HPDE6-E6E7 (cell line): ENCODE data around the gene LIPC.

ENCODE experiments used
- DNase-seq: peaks from one replicate; pipeline ENCODE4 v3.0.0; 2011; ENCODE audit warnings: missing footprints; ENCODE audit errors: extremely low spot score

The LIPC gene

DNA sequence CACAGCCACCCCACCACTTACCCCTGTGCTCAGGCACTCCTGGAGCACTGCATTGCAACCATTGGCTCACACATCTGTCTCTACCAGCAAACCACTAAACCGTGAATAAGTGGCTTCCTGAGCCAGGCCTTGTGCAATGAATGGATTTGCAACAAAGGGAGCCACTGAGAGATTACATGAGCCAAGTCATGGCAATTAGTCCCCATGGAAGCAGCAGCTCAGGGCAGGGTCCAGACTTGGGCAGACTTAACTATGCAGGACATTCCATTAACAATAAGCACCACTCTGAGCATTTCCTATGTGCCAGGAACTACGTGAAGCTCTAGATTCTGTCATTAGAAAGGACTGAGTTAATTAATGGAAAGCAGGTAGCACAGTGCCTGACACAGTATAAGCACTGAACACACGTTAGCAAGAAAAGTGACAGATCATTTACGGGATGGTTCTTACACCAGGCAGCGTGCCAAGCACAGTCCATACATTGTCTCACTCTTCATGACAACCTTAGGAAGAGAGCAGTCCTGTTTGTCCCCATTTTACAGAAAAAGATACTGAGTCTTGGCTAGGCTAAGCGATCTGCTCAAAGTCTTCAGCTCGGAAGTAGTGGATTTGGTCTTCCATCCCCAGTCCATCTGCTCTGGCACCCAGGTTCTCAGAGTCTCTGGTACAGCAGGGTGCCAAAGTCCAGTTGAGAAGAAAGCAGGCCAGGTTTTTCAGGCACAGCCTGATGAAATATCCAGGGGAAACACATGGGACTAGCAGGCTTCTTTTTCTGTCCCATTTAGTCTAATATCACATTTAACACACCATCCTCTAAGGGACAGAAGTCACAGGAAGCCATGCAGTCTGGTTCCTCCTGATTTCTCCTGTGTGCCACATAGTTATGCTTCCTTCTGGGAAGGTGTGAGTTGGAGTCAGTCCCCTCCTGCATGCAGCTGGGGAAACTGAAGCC is 44.1 kb downstream of the LIPC start:
- no peak for DNase-seq

GRCh38 chr15:58476525-58477162 is 44.9 kb downstream of the LIPC start:
- no peak for DNase-seq

GRCh38 chr15:58477170-58477569 is 45.4 kb downstream of the LIPC start:
- DNase-seq, result no peak

DNA sequence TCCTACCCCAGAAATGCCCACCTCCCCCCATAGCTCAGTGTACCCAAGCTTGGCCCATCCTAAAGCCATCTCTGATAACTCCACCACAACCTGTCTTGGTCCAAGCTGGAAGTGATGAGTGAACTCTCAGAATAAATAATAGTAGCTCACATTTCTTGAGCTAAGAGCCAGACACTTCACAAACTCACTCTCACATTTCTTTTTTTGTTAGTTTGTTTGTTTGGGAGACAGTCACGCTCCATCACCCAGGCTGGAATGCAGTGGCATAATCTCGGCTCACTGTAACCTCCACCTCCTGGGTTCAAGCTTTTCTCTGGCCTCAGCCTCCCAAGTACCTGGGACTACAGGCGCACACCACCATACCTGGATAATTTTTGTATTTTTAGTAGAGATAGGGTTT is 46.2 kb downstream of the LIPC start:
- DNase-seq, result no peak

GRCh38 chr15:58478579-58478978 is 46.8 kb downstream of the LIPC start:
- no peak for DNase-seq

DNA sequence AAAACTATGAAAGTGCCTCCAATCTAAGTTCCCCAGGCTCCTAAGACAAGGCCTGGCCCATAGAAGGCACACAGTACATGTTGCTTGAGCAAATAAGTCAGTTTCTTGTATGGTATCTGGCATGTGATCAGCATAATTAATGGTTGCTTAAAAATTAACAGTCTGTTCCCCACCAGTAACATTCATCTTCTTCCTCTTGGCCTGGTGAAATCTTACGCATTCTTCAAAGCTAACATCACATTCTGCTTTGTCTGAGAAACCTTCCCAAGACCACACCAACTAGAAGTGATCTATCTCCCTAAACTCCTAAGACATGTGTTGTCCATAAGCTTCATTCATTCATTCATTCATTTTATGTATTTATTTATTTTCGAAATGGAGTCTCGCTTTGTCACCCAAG is 48.1 kb downstream of the LIPC start:
- no peak for DNase-seq

GRCh38 chr15:58483376-58483775 is 51.6 kb downstream of the LIPC start:
- DNase-seq, result no peak

DNA sequence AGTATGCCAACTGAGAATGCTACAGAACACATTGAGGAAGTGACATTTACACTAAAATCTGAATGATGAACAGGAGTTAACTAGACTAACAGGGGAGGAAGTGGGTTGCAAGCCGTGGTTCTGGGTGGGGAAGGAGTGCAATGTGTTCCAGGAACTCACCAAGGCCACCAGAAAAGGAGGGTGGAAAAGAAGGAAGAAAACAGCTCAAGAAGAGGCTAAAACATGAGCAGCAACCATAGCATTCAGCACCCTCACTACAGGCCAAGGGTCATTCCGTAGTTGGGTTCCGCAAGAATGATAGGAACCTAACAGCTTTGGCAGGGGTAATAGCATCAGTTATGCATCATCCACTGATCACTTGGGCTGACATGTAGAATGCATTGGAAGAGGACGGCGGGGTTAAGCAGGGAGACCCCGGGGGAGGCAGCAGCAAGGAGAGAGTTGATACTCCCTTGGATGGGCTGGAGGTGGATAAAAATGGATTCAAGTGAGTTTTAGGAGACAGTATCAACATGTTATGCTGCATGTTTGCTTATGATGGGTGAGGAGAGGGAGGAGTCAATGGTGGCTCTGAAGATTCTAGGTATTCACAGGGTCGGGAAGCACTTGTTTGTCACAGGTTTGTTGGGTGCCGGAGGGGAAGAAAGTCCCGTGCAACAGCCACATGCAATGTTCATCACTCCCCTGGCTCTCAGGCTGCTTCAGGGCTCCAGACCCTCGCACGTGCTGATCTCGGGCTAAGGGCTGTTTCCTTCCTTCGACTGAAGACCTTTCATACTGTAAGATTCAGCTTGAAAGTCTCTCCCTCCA is 53.2 kb downstream of the LIPC start:
- DNase-seq, result no peak

- no peak for DNase-seq
These were observed 54.3 kb downstream of the LIPC start for GRCh38 chr15:58486062-58486461.

DNA sequence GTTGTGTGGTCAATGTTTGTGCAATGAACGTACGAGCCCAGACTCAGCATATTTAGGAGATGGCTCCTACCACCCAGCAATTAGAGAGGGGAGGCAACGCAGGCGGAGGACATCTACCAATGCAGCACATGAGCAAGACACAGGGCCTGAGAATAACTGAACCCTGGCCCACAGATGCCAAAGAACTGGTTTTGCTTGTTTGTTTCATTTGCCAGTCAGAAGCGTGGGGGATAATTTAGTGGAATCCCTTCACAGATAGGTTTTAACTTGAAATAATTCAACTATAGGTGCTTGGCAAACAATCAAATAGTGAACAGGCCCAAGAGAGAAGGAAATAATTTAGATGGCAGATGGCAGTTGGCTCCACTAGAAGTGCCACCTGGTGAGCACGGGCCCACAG is 54.8 kb downstream of the LIPC start:
- DNase-seq, result no peak

DNA sequence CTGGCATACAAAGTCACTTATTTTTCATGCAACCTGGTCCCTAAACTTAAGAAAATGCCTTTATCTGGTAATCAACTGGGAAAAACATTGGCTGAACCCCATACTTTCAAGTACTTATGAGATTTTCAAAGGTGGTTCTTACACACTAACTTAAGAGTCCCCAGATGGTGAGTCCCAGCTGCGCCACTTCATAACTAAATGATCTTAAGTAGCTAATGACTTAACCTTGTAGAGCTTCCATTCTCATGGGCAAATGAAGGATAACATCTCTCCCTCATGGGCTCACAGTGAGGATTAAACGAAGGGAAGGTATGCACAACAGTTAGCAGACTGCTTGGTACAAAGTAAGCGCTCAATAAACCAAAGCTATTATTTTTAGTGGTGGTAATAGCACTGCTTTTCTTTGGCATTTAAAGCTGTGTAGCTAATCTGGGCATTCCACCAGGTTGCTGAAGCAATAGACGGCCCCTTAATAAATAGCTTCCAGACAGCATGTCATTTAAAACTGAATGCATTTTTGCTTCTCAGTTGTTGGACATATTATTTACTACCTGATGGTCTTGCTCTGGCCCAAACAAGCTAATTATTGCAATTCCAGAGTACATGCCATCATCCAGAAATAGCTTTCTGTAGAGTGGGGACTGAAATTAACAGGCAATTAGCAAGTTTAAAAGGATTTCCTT is 55.4 kb downstream of the LIPC start:
- DNase-seq, result no peak

DNA sequence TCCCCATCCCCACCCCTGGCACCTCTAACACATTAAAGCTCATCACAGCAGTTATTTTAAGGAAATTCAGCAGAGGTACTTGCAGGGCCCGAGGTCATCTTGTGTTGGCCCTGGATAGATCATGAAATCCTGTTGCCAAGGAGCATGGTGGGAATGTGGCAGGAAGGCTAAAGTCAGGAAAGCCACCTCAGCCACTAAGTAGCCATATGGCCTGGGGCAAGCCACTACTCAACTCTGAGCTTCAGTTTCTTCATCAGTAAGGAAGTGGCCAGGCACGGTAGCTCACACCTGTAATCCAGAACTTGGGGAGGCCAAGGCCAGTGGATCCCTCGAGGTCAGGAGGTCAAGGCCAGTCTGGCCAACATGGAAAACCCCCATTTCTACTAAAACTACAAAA is 55.9 kb downstream of the LIPC start:
- DNase-seq, result no peak

- DNase-seq, result no peak
These were observed 57.7 kb downstream of the LIPC start for GRCh38 chr15:58489289-58490085.

DNA sequence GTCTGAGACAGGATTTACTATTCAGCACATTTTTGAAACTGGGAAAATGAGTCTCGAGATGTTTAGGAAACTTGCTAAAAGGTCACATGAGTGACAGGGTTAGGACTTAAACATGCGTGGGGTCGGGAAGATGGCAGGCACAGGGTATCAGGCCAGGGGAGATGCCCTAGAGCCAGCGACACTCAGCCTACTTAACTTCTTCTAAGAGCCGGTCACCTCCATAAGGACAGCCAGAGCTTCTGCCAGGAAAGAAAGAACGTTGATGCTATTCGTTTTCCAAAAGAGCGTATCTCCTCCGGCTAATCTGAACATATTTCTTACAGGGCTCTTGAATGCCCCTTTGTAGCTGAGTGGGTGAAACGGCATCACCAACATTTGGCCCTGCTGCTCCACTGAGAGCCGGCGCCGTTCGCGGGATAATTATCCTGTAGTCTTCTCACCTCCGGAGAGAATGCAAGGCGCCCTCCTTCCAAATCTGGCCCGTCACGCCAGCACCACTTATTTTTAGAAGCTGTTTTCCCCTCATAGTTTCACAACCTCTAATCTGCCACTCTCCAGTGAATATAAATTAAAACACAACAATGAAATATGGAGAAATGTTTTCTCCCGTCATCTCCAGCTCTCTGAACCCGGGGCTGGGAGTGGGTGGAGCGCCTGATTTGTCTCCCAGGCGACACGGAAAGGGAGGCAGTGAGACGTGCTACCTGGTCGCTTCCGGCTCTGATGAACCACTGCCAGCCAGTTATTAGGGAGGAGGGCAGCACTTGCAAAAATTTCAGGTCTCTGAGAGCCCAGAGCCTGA is 58.5 kb downstream of the LIPC start:
- DNase-seq, result no peak

DNA sequence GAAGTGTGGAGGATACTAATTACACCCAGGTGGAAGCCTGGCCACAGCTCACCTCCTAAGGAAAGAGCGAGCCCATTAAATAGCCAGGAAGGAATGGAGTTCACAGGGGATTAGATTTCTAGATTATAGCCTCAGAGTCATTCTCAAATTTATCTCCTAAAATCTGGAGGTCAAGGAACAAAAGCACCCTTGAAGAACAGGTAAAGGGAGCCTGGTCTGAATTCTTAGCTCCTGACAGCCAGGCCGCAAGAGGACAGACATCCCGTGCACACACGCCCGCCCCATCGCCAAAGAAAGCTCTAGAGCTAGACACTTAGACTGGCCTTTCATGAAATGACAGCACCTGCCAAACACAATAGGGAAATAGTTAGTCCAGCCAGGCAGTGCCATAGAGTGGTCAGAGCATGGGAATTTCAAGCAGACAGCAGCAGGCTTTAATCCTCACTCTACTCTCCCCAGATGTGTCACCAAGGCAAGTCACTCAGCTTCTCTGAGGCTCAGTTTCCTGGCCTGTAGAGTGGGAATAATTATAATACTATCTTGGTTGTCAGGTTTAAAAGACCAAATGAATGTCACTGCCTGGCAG is 59.2 kb downstream of the LIPC start:
- no peak for DNase-seq

- no peak for DNase-seq
These were observed 59.9 kb downstream of the LIPC start for GRCh38 chr15:58491499-58492202.

DNA sequence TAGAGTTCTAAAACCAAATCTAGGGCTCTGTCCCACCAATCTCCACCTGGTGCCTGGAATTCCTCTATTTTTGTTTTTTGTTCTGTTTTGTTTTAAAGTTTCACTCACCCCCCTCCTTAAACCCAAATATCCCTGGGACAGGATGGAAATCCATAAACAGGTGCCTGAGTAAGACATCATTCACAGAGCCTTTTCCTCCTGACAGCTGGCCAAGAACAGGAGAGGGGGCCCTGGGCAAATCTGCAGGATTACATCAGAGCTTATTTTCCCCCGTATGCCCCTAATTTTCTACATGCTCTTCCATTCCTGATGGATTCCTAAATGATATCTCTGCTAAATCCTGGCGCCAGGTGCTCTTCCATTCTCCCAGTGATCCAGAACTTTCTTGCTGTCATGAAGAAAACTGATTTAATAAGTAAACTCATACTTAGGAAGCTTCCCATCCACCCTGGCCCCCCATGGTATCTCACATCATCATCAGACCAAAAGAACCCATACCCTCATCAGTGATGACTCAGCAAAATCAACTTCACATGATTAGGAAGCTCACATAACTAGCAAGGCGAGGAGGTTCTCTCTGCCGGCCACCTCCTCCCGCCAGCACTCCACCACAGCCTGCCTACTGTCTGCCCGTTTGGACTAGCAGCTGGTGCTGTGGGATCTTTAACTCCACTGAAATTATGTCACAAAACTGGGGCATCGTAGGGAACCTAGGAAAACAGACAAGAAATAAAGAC is 61.0 kb downstream of the LIPC start:
- DNase-seq, result no peak

GRCh38 chr15:58494567-58494966 is 62.8 kb downstream of the LIPC start:
- DNase-seq, result no peak
